Endothelial cell (in vitro differentiated cells): ENCODE data around the gene MAD1L1. TPM values are rescaled to one million over a fixed set of nuclear protein-coding genes. Genes with fewer than 3 reads are reported as not detected.

Experiments
- DNase-seq: peaks from one replicate; pipeline ENCODE4 v3.0.0; 2021; ENCODE audit warnings: low spot score
- H3K27ac Mint-ChIP-seq: one replicate; pipeline ENCODE4 v1.8.0; 2021; ENCODE audit warnings: mixed read lengths, inconsistent platforms; ENCODE audit not compliant: unreplicated experiment
- H3K27me3 Mint-ChIP-seq: one replicate; pipeline ENCODE4 v1.8.0; 2021; ENCODE audit warnings: mild to moderate bottlenecking, moderate library complexity, mixed read lengths, inconsistent platforms; ENCODE audit not compliant: unreplicated experiment
- H3K36me3 Mint-ChIP-seq: one replicate; pipeline ENCODE4 v1.8.0; 2021; ENCODE audit warnings: mild to moderate bottlenecking, low read depth, mixed read lengths, inconsistent platforms; ENCODE audit not compliant: unreplicated experiment
- H3K4me1 Mint-ChIP-seq: one replicate; pipeline ENCODE4 v1.8.0; 2021; ENCODE audit warnings: mild to moderate bottlenecking, mixed read lengths, inconsistent platforms; ENCODE audit not compliant: unreplicated experiment
- H3K4me3 Mint-ChIP-seq: one replicate; pipeline ENCODE4 v1.8.0; 2021; ENCODE audit warnings: mild to moderate bottlenecking, mixed read lengths, inconsistent platforms; ENCODE audit not compliant: unreplicated experiment
- H3K9me3 Mint-ChIP-seq: one replicate; pipeline ENCODE4 v1.8.0; 2021; ENCODE audit warnings: mixed read lengths, inconsistent platforms; ENCODE audit not compliant: unreplicated experiment
- CTCF ChIP-seq: fragments of 200-600 bp; sonication (generic); IDR thresholded peaks from one replicate; pipeline ENCODE4 v1.5.0; 2021; ENCODE audit warnings: antibody characterized with exemption; ENCODE audit not compliant: unreplicated experiment
- total RNA-seq: library from RNA; stranded (reverse); fragmentation: NEBNext Ultra II Directional; extraction: Animal tissue kit (Norgen Biotek cat#: 25700); gene quantifications from one replicate; pipeline ENCODE4 v1.2.1, GENCODE V29; 2021; ENCODE audit not compliant: unreplicated experiment

Gene MAD1L1
- total RNA-seq, 1 donor from 2014 or later: 43.3 TPM

GRCh38 chr7:2003451-2003930 is 229.3 kb downstream of the MAD1L1 start:
- no peaks in the 10 kb centered on the region for H3K27me3 Mint-ChIP-seq
- no peak for TF ChIP-seq CTCF
- H3K27ac Mint-ChIP-seq: no peak overlapping the region
- no peak overlapping the region for H3K4me3 Mint-ChIP-seq
- no peak for DNase-seq
- H3K9me3 Mint-ChIP-seq: no peaks in the 10 kb centered on the region
- peaks cover 3% of the 10 kb centered on the region for H3K36me3 Mint-ChIP-seq
- peaks cover 10% of the 10 kb centered on the region for H3K4me1 Mint-ChIP-seq

DNA sequence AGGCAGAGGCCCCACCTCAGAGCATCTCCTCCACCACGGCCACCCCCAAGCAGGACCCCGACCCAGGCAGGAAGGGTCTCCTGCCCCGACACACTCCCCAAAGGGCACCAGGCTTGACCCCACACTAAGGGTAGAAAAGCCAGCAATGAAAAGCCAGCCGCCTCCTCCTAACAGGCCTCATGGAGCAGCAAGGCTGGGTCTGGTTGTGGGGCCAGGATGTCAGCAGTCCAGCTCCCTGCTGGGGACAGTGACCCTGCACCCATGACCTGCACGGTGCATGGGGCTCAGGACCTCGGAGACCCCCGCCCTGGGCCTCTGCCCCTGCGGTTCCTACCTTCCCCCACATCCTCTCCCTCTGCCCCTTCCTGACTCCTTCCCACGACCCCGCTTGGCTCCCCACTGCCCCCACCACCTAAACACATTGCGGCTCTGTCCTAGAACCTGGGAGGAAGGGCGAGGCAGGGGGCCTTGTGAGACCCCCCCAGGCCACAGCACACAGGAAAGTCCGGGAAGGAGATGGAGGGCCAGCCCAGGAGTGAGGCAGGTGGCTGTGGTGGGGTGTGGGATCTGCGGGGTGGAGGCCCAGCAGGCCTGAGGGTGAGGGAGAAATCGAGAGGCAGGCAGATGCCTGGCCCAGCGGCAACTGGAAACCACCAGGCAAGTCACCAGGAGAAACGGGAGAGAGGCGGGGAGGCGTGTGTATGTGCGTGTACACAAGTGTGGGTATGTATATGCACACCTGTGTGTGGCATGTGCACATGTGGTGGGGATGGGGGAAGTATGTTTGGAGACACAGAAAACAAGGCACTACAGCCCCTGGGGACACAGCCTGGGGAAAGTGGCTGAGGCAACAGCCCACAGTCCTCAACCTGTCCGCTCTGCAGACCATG is 229.9 kb downstream of the MAD1L1 start:
- H3K27me3 Mint-ChIP-seq: no peaks in the 10 kb centered on the region
- no peaks in the 10 kb centered on the region for H3K9me3 Mint-ChIP-seq
- H3K27ac Mint-ChIP-seq: no peak overlapping the region
- DNase-seq: no peak
- peaks cover 9% of the 10 kb centered on the region for H3K4me1 Mint-ChIP-seq
- H3K4me3 Mint-ChIP-seq: no peak overlapping the region
- H3K36me3 Mint-ChIP-seq: peaks cover 3% of the 10 kb centered on the region
- TF ChIP-seq CTCF: no peak

GRCh38 chr7:2001601-2002442 is 230.9 kb downstream of the MAD1L1 start:
- H3K9me3 Mint-ChIP-seq: no peaks in the 10 kb centered on the region
- no peak for DNase-seq
- H3K27ac Mint-ChIP-seq: no peak overlapping the region
- no peak for TF ChIP-seq CTCF
- no peaks in the 10 kb centered on the region for H3K27me3 Mint-ChIP-seq
- H3K4me3 Mint-ChIP-seq: no peak overlapping the region
- peaks cover 3% of the 10 kb centered on the region for H3K36me3 Mint-ChIP-seq
- H3K4me1 Mint-ChIP-seq: peaks cover 5% of the 10 kb centered on the region

DNA sequence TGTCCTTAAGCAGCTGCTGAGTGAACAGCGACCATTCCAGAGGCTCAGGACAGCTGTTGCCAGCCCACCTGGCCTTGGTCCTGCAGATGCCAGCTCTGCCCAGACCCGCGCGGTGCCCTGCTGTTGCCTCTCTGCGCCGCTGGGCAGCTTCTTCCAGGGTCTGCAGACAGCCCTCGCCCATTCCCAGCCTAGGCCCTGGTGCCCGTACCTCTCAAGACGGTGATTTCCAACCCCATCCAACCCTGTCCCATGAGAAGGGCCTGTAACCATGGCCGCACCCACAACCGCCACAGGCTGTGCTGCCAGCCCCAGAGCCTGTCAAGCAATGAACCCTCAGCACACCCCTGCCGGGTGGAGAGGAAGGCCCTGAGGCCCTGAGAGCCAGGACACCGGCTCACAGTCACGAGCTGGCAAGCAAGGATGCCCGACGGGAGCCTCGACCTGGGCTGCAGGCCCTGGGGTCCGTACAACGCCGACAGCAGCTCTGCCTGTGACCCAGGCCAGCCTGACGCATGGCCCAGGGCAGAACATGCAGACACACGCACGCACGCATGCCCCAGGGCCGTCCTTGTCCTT is 231.9 kb downstream of the MAD1L1 start:
- H3K27me3 Mint-ChIP-seq: no peaks in the 10 kb centered on the region

More for the DNA sequence above, 231.9 kb downstream of the MAD1L1 start:
- no peak for TF ChIP-seq CTCF
- H3K27ac Mint-ChIP-seq: no peak overlapping the region
- no peak overlapping the region for H3K4me3 Mint-ChIP-seq
- no peak for DNase-seq
- no peaks in the 10 kb centered on the region for H3K9me3 Mint-ChIP-seq
- H3K4me1 Mint-ChIP-seq: no peaks in the 10 kb centered on the region
- H3K36me3 Mint-ChIP-seq: peaks cover 3% of the 10 kb centered on the region
